Panc1 (cell line): ENCODE measurements around the gene OSBPL5. TPM values are rescaled to one million over a fixed set of nuclear protein-coding genes. Genes with fewer than 3 reads are reported as not detected.

Source experiments
- ATAC-seq: fragments of 200-7000 bp; cut with Tn5 transposase; 2 replicates; pipeline ENCODE4 v1.9.1; 2020; ENCODE audit warnings: mild to moderate bottlenecking, moderate library complexity
- BruUV-seq: library from RNA; stranded (reverse); fragments of 400-500 nt; replicated peaks from 2 replicates; lab custom pipeline; 2021; lab: Mats Ljungman, UMichigan
- CTCF ChIA-PET: fragments of 300-600 bp; sonication (Branson Sonifier 250); formaldehyde crosslinking; loops from one replicate; lab custom pipeline; 2022; ENCODE audit warnings: antibody characterized with exemption; lab: Charles Lee
- POLR2A ChIA-PET: fragments of 300-600 bp; sonication (Branson Sonifier 250); formaldehyde crosslinking; loops from one replicate; lab custom pipeline; 2022; ENCODE audit warnings: antibody characterized with exemption; lab: Charles Lee
- DNase-seq: peaks from one replicate; pipeline ENCODE4 v3.0.0-alpha.2; 2010; ENCODE audit warnings: low read depth, low spot score
- H3K27ac ChIP-seq: 2 replicates; pipeline ENCODE4 v1.5.1; 2011; ENCODE audit warnings: mild to moderate bottlenecking, low read length, inconsistent platforms
- H3K27me3 ChIP-seq: fragments of 200-500 bp; sonication (Bioruptor generic); 2 replicates; pipeline ENCODE4 v1.6.0; 2014; ENCODE audit warnings: low read length, inconsistent platforms; ENCODE audit not compliant: control insufficient read depth, insufficient read depth
- H3K36me3 ChIP-seq: fragments of 200-500 bp; sonication (Bioruptor generic); 2 replicates; pipeline ENCODE4 v1.5.1; 2014; ENCODE audit warnings: inconsistent platforms, mild to moderate bottlenecking, low read length, moderate library complexity; ENCODE audit not compliant: control insufficient read depth, insufficient read depth
- H3K4me1 ChIP-seq: 2 replicates; pipeline ENCODE4 v1.5.1; 2011; ENCODE audit warnings: inconsistent platforms, mild to moderate bottlenecking, low read length, moderate library complexity; ENCODE audit not compliant: control insufficient read depth, insufficient read depth
- H3K4me3 ChIP-seq, 2 experiments: 2 replicates each; pipeline ENCODE4 v1.5.1; 2011 to 2012; ENCODE audit warnings: low read depth in 2 of 2, low read length in 2 of 2, mild to moderate bottlenecking in 2 of 2, inconsistent platforms in 1 of 2, moderate library complexity in 1 of 2
- H3K9me3 ChIP-seq: fragments of 200-500 bp; sonication (Bioruptor generic); 2 replicates; pipeline ENCODE4 v1.5.1; 2014; ENCODE audit warnings: low read depth, mild to moderate bottlenecking, inconsistent platforms, low read length, moderate library complexity; ENCODE audit not compliant: control insufficient read depth, insufficient read depth
- POLR2AphosphoS5 ChIP-seq: IDR thresholded peaks from 2 replicates; pipeline ENCODE4 v1.6.1; 2012; ENCODE audit warnings: mild to moderate bottlenecking, low read depth, low read length, moderate library complexity
- REST ChIP-seq, 2 experiments: IDR thresholded peaks; 2 replicates each; pipeline ENCODE4 v1.6.1; 2011 to 2012; ENCODE audit warnings: low read depth in 2 of 2, control low read depth in 1 of 2, low read length in 1 of 2, mild to moderate bottlenecking in 1 of 2, moderate library complexity in 1 of 2; ENCODE audit not compliant: insufficient read depth in 1 of 2
- SIN3A ChIP-seq: IDR thresholded peaks from 2 replicates; pipeline ENCODE4 v1.6.1; 2012; ENCODE audit warnings: low read depth, mild to moderate bottlenecking, low read length, moderate library complexity, borderline replicate concordance; ENCODE audit not compliant: insufficient read depth
- TCF7L2 ChIP-seq: IDR thresholded peaks from 2 replicates; pipeline ENCODE4 v1.6.1; 2011; ENCODE audit warnings: mild to moderate bottlenecking, low read depth, low read length, inconsistent platforms
- in situ Hi-C: cut with HindIII; loops from 2 replicates; pipeline ENCODE4 v1.10.0; 2016; ENCODE audit warnings: low sequenced_read_pairs, low pct_unique_long_range_greater_than_20kb
- intact Hi-C: fragments of 100-400 bp; cut with micrococcal nuclease; formaldehyde crosslinking; loops from one replicate; pipeline ENCODE4 v1.10.0; 2022; ENCODE audit not compliant: unreplicated experiment
- total RNA-seq: library from RNA; stranded (reverse); gene quantifications from one replicate; pipeline ENCODE4 v1.2.1, GENCODE V29; 2021; ENCODE audit not compliant: unreplicated experiment
- TF ChIP-seq, protein P1 (sequence below): fragments of 450-650 bp; IDR thresholded peaks from 2 replicates; pipeline ENCODE4 v1.5.1; 2017; ENCODE audit warnings: mild to moderate bottlenecking

The OSBPL5 gene
- total RNA-seq, 1 experiment from 2014 or later, result 20.2 TPM

DNA sequence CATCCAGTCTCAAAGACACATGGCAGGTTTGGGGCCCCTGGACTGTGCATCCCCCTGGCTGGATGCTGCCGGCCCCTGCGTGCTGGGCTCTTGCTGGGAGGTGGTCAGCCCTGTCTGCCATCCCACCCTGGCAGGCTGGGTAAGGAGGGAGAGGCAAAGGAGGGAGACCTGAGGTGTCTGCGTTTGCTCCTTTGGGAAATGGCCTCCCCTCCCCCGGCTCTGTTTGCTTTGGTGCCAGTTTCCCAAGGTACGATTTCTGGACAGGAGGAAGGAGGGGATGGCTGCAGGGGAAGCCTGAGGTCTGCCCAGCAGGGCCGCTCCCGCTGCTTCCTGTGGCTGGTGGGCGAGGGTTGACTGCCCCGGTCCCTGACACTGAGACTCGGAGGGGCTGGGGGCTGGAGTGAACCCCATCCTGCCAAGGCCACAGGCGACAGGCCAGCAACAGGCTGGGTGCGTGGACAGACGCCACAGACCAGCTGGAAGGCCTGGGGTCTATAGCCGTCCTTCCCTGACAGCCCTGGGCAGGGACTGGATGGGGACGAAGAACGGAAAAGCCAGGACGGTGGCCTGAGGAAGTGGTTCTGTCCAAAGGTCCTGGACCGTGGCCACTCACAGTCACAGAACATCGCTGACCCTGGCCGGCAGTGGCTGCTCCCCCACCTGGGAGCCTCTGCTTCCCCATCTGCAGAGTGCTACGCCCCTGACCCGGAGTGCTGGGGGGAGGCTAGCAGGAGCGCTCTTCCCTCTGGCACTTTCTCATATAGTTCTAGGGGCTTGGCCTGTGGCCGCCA lies 38.0 kb downstream of the OSBPL5 start:
- H3K9me3 ChIP-seq, result no peaks in the 10 kb centered on the region
- in situ Hi-C loops (no loop called here), intact Hi-C loops (no loop called here)
- BruUV-seq, result no TSS peak
- H3K27ac ChIP-seq, result no peak overlapping the region
- DNase-seq, result no peak
- H3K4me1 ChIP-seq, result no peaks in the 10 kb centered on the region
- H3K36me3 ChIP-seq, result no peaks in the 10 kb centered on the region
- H3K27me3 ChIP-seq, result no peaks in the 10 kb centered on the region
- CTCF ChIA-PET, result no interaction called here
- TF ChIP-seq SIN3A (no peak), POLR2AphosphoS5 (no peak)
- no peak overlapping the region for H3K4me3 ChIP-seq
- ATAC-seq, result no peak
- POLR2A ChIA-PET, result no interaction called here

DNA sequence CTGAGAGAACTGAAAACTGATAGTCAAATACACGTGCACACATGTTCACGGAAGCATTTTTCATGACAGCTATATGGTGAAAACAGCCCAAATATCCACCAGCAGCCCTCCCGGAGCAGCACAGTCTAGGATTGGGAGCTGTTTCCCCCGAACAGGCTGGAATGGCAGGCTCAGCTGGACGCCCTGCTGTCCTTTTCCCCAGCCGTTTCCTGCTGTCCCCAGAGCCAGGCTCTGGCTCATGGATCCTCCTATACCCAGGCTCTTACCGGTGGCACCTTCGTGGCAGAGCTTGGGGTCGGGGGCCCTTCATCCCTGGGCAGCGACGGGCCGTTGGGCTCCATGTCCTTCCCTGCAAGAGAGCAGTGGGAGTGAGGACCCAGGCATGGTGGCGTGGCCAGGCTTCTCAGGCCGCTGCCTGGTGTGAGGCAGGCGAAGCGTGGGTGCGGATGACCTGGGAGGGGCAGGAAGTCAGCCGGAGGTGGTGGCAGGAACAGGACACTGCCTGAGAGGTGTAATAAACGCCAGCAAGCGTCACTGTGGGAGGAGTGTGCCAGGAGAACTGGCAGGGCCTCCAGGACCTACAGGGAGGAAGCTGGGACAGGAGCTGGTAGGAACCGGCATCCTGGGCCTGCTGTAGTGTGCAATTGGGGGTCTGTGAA lies 38.8 kb downstream of the OSBPL5 start:
- no peaks in the 10 kb centered on the region for H3K36me3 ChIP-seq
- H3K27ac ChIP-seq, result no peak overlapping the region
- no peaks in the 10 kb centered on the region for H3K27me3 ChIP-seq
- H3K4me3 ChIP-seq, result no peak overlapping the region
- ATAC-seq (no peak), DNase-seq (no peak)
- POLR2A ChIA-PET, result no interaction called here
- intact Hi-C loops (no loop called here), in situ Hi-C loops (no loop called here)
- TF ChIP-seq REST (IDR thresholded peaks at IDR 0.05; ENCODE audit: insufficient read depth in 1 of 2, low read depth in 2 of 2, low read length in 1 of 2) (no peak), POLR2AphosphoS5 (no peak), SIN3A (no peak), TCF7L2 (no peak)
- TF ChIP-seq, protein P1, sequence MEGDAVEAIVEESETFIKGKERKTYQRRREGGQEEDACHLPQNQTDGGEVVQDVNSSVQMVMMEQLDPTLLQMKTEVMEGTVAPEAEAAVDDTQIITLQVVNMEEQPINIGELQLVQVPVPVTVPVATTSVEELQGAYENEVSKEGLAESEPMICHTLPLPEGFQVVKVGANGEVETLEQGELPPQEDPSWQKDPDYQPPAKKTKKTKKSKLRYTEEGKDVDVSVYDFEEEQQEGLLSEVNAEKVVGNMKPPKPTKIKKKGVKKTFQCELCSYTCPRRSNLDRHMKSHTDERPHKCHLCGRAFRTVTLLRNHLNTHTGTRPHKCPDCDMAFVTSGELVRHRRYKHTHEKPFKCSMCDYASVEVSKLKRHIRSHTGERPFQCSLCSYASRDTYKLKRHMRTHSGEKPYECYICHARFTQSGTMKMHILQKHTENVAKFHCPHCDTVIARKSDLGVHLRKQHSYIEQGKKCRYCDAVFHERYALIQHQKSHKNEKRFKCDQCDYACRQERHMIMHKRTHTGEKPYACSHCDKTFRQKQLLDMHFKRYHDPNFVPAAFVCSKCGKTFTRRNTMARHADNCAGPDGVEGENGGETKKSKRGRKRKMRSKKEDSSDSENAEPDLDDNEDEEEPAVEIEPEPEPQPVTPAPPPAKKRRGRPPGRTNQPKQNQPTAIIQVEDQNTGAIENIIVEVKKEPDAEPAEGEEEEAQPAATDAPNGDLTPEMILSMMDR, result no peak
- no peaks in the 10 kb centered on the region for H3K9me3 ChIP-seq
- no peaks in the 10 kb centered on the region for H3K4me1 ChIP-seq
- CTCF ChIA-PET, result no interaction called here
- no TSS peak for BruUV-seq
